Kidney glomerular epithelial cell (primary cell): ENCODE measurements around the gene UCK2.
A peak's percentile ranks its signal among the peaks of the same experiment; 100 is the strongest.

Experiments used
- DNase-seq: peaks from one replicate; lab custom pipeline; 2025; lab: John Stamatoyannopoulos, UW

The UCK2 gene

DNA sequence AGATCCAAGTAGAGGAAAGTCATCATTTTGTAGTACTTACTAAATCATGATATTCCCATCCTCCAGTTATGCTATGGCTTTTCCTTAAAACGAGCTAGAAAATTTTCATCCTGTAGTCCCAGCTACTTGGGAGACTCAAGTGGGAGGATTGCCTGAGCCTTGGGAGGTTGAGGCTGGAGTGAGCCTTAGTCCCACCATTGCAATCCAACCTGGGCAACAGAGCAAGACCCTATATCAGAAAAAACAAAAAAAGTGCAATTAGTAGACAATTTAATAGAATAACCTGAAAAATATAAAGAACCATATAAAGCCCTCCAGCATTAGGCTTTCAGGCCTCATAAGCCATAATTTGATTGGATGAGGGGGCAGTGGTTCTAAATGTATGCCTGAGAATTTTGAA lies 6.8 kb downstream of the UCK2 start:
- no peak for DNase-seq

DNA sequence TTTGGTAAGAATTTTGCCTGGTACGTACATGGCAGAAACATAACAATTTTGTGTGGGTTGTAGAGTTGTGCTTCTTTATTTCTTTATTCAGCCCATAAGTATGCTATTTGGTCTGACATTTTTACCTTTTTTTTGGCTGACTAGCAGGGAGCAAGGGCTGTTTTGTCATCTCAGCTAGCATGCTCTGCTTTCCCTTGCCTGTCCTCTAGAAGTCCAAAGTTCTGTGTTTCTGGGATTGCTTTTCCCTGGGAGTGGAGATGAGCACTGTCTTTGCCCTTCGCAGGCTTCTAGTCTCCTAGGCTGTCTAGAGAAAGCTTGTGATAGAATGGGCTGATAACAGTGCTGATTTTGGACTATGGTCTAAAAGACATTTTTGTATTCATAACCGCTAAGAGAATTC lies 7.5 kb downstream of the UCK2 start:
- DNase-seq, result no peak

DNA sequence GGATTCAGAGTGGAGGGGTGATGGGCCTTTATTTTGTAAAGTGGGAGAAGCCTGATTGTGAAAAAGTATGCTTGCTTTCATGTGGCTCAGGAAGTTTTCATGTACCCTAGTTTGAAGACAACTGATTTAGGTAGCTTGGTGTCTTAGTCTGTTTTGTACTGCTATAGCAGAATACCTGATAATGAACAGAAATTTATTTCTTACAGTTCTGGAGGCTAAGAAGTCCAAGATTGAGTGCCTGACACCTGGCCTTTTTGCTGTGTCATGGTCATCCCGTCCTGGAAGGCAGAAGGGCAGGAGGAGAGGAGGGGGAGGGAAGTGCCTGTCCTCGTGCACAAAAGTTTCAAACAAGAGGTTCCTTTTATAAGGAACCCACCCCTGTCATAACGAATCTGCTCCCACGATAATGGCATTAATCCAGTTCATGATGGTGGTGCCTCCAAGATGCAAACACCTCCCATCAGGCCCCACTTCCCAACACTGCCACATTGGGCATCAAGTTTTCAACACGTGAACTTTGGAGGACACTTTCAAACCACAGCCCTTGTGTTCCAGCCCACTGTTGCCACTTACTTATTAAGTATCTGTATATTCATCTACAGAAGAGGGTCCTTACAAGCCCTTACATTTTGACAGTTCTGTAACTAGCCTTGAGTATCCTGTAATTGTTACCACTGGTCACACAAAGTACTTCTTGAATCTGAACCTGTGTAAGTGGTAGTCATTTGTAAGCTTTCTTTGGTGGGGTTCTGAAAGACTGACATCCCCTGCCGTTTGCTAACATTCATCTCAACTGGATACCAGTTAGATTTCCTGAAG lies 9.5 kb downstream of the UCK2 start:
- DNase-seq, result no peak

DNA sequence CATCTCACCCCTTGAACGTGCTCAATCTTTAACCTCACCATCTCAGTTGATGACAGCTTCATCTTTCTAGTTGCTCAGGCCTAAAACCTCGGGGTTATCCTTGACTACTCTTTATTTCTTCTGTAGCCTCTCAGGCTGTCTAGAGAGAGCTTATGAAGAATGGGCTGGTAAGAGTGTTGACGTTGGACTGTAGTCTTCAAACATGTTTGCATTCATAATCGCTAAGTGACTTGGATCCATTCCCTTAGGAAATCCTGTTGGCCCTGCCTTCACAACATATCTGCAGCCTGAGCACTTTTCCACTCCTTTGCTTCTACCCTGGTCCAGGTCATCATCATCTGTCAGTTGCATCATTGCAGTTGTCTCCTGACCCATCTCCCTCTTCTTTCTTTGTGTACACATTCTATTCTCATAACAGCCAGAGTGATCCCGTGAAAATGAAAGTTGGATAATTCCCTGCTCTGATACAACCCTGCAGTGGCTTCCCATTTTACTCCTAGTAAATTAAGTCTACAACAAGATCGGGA lies 10.5 kb downstream of the UCK2 start:
- DNase-seq, result no peak

DNA sequence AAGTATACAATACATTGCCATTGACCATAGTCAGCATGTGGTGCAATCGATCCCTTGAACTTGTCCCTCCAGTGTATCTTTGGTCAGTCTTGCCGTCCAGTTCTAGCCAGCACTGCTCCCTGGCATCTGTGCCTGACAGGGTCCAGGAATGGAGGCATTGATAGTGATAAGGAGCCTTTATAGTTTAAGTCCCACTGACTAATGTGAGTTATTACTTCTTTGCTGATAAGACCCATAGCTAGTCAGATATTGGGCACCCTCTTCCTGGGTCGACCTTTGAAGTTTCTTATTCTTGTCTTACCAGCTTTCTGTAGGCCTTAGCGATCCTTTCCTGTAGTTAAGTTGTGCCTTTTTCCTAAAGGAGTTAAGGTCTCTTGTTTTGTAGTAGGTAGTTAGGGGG lies 13.0 kb downstream of the UCK2 start:
- DNase-seq, result no peak

DNA sequence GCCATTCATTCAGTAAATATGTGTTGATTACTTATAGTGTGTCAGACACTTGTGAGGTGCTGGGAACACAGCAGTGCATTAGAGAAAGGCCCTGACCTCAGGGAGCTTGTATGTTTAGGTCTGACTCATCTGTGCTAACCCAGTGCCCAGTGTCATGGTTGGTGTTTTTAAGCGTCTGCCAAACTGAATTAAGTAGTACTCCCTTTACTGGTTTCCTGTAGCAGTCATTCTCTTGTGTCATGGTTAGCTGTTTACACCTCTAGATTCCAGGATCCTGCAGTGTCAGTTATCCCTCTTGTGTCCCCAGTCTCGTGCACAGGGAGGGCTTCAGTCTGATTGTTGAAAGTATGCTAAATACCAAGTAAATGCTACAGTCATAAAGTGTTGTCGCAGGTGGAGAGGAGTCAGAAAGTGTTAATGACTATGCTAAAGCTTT lies 14.2 kb downstream of the UCK2 start:
- DNase-seq, result no peak

DNA sequence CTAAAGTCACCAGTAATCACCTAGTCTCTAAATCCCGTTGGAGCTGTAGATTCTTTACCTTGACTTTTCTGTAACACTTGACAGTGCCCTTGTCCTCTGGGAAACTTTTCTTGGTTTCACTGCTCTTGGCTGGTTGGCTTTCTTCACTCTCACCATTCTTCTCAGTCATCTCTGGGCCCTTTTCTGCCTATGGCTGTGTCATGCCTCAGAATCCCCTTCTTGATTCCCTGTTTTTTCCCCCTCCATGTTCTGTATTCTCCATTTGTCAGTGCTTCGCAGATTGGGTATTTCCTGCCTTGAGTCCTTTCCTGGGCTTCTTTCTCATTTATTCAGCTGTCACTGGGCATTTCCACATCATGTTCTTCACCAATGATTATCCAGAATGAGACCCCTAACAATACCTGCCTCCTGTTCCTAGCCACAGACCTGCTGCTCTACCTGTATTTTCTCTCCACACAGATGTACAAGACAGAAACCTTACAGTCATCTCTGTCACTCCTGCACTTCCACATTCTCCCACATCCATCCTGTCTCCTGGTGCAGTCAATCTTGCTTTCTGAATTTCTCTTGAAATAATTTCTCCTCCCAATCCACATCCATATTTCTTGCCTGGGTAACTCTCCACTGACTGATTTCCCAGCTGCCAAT lies 14.7 kb downstream of the UCK2 start:
- DNase-seq, result no peak

DNA sequence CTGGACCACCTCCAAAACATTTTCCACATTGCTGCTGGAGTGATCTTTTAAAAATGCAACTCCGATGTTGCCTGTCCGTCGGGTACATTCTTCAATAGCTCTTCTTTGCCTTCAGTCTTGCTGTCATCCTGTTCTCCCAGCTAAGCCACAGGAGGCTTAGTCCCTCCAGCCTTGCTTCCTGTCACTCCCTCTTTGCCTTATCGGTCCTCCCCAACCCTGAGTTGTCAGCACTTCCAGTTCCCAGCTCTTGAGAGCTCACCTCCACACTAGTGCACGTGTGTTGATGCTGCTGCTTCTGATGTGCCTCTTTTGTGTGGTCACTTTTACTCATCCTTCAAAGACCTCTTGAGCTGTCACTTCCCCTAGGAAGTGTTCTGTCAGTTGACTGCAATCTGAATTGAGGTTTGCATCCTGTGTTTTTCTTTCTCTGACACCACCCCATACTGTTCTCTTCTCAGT lies 15.3 kb downstream of the UCK2 start:
- DNase-seq, result peak; percentile 9

DNA sequence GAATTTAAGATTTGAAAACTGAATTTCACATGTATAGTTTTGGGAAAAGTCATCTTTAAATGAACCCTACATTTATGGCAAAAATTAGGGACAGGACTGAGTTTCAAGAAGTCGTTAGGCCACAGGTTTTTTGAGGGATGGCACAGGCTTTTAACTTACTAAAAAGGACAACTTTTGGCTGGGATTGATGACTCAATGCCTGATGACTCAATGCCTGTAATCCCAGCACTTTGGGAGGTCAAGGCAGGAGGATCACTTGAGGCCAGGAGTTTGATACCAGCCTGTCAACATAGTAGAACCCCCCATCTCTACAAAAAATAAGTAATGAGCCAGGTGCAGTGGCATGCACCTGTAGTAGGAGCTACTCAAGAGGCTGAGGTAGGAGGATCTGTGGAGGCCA lies 15.9 kb downstream of the UCK2 start:
- no peak for DNase-seq

DNA sequence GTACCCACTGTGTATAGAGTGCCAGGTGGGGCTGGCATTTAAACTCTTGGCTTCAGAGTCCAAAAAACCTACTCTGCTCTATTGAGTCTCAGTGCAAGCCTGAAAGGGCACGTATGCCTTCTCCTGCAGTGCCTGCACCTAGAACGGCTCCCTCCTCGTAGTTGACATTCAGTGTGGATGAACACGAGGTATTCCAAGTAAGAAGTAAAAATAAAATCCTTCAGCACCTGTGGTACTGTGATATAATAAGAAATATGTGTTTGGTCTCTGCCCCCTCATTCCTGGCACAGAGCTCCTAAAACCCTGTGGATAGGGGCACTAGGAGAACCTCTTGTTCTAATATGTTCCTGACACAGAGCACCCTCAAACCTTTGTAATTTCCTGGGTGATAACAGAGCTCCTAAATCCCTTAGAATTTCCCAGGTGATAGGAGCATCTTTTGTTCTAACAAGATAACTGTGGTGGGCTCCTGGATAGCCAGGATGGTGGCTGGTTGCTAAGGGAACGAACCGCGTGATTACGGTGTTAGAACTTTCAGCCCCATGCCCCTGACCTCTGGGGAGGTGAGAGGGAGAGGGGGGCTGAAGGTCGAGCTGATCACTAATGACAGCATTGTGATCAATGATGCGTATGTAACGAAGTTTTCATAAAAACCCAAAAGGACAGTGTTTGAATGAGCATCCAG lies 16.8 kb downstream of the UCK2 start:
- DNase-seq, result no peak

DNA sequence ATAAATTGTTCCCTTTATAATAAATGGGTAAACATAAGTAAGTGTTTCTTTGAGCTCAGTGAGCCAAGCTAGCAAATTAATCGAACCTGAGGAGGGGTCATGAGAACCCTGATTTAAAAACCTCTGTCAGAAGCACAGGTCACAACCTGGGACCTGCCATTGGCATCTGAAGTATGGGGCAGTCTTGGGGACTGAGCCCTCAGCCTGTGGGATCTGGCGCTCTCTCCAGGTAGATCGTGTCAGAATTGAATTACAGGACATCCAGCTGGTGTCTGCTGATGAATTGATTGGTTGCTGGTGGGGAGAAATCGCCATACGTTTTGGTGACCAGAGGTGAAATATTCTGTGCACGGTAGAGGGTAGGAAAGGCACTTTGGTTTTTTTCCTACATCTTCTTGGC lies 17.5 kb downstream of the UCK2 start:
- no peak for DNase-seq

DNA sequence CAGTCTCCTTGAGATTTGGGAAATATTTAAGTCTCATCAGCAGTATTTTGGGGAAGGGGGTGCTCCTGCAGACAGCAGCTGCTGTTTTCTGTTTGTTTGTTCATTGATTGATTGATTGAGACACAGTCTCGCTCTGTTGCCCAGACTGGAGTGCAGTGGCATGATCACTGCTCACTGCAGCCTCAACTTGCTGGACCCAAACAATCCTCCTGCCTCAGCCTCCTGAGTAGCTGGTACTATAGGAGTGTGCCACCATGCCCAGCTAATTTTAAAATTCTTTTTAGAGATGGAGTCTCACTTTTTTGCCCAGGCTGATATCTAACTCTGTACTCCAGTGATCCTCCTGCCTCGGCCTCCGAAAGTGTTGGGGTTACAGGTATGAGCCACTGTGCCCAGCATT lies 18.2 kb downstream of the UCK2 start:
- DNase-seq, result no peak

DNA sequence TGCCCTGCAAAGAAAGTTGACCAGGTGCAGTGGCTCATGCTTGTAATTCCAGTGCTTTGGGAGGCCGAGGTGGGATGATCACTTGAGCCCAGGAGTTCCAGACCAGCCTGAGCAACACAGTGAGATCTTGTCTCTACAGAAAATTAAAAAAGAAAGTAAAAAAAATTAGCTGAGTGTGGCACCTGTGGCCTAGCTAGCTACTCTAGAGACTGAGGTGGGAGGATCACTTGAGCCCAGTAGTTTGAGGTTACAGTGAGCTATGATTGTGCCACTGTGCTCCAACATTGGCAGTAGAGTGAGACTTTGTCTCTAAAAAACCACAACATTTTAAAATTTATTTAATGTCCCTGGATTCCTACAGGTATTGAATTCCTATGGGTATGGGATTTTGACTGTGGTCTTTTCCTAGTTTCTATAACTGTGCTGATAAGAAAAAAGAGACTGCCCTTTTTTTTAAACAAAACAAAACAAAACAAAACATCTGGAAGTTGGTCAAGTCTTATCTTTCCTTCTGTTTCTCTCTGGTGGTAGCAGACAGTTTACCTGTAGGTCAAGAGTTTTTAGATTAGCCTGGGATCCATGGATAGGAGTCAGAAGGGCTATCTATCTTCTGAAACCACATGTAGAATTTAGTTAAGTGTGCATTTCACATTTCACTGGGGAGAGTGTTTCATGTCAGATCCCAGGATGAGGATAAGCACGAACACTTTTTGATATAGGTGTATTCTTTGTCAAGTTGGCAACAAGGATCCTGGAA lies 18.8 kb downstream of the UCK2 start:
- no peak for DNase-seq

DNA sequence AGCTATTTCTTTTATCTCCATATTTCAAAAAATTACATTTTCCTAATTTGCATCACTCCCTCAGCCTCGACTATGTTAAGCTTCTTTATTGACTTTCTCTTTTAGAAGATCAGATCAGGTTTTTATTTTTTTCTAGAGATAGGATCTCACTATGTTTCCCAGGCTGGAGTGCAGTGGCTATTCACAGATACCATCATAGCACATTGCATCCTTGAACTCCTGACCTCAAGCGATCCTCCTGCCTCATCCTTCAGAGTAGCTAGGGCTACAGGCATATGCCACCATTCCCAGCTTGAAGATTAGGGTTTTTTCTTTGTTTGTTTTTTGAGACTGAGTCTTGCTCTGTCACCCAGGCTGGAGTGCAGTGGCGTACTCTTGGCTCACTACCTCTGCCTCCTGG lies 20.1 kb downstream of the UCK2 start:
- no peak for DNase-seq

DNA sequence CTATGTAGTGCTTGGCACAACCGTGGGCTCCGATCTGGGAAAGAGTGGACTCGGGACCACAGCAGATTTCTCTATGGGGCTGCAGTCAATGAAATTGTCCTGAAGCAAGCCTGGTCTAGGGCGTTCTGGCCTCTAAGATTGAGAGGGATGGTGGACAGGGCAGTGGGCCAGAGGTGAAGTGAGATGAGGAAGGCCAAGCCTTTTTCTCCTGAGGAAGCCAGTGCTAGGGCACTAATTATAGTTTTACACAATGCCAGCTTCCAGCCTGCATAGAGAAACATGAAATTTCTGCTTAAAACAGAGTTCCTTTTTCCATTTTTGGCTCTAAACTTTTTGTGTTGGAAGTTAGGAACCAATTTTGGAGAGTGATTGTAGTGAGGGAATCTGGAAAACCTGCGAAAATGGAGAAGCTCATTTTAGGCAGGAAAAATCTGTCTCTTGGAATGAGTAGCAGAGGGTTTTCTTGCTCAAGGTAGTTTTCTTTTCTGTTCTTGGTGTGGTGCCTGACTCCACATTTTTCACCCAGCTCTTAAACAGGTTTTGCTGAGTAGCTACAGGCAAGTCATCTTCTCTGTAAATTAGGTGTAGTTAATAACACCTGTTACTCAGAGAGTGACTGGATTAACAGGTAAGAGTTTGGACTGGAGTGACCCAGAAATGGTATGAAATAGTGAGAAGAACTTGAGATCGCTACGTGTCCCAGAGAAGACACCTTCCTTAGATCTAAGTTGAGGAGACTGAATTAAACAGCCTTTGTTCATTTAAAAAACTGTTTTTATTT lies 22.1 kb downstream of the UCK2 start:
- no peak for DNase-seq

DNA sequence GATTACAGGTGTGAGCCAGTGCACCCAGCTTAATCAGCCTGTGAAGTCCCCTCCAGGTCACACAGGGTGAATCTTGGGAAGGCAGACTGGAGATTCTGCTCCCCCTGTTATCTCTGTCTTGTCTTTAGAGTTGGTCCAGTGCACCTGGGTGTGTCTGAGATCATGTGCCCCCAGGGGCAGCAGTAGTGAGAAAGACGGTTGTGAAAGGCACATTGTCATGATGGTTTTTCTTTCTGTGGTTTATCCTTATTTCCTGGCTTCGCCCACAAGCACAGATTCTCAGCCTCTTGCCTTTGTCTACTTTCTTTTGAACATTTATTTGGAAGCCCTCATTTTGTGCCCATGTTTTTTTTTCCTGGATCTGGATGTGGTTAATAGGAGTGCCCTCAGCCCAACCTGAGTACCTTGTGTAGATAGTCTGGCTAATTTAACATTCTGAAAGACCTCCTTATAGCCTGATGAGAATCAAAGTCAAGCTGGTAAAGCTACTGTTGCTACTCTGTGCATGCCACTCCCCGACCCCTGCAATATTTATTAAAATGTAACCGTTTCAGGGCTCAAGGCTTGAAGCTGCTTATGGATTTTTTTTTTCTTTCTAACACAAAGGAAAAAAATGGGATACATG lies 23.7 kb downstream of the UCK2 start:
- peak; percentile 11 for DNase-seq

DNA sequence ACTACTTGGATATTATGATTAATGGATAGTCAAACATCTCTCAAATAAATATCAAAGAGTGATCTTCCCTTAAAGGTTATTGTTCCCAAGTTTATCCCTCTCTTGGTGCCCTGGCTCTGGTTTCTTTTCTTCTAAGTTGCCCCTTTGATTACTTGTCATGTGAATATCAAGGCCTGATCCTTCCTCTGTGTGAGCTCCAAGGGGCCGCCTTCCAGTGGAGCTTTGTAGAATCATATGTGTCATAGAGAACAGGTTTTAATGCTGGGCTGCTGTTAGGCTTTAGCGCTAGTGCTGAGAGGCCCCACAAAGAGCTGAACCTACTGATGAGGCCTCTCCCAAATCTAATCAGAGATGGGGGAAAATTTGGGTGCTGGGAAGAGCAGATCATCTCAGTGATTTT lies 25.5 kb downstream of the UCK2 start:
- no peak for DNase-seq

DNA sequence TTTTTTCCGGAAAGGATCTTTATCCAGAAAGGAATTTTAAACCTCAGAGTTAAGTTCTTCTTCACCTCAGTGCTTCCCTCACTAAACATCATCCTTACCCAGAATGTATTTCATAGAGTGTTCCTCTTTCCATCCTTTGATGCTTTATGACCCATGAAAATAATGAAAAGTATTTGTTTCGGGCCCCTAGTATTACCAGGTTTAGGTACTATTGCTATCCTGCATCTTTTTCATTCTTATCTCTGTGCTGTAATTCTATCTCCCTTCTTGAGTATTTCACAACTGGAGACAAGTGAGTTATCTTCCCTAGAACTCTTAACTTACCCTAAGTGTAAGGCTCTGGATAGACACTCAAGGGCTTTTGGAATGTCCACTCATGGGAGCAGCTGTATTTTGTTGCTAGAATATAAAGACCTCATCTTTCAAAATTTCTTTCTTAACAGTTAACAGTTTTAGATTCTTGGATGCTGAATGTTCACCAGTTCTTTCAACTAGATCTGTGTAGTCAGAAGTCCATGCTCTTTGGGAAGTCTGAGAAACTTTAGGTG lies 26.2 kb downstream of the UCK2 start:
- peak; percentile 76 for DNase-seq

DNA sequence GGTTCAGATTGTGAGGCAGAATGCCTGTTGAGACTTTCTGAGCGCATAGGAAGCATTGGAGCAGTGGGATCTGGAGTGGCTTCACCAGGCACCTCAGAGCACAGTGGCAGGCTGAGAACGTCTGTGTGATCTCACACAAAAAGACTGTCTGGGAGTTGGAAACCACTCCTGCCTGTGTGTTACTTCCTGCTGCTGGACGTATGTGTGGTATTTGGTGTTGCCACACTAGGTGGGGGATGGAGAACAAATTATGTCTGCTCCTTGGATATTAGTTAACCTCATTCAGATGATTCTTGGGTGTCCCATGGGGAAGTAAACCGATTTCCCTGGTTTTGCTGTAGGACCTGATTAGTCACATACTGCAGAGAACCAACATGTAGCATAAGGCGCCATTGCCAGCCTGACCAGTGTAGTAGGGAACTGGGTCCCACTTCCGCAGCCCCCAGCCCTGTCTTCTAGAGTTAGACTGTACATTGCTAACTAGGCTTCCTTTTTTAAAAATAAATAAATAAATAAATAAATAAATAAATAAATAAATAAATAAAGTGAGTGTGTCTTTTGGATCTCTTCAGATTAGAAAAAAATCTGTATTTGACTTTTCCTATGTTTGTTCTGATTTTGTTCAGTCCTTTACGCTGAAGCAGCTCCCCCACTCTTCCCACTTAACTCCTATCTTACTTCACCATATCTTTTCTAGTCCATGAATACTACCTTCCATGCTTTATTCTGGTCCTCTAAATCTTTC lies 26.9 kb downstream of the UCK2 start:
- peak; percentile 48 for DNase-seq
